ENCODE measurements around the gene DDB1.

Gene DDB1

GRCh38 chr11:61268588-61269250 is 64.2 kb downstream of the DDB1 start:
- Histone ChIP-seq H3K4me2 (ENCODE audit: low read length) (no peak overlapping the region), H3K4me3 (ENCODE audit: low read depth, low read length, poor library complexity, severe bottlenecking) (no peak overlapping the region), H3K9me2 (ENCODE audit: low read depth, low read length) (no peaks in the 10 kb centered on the region), H3K79me2 (ENCODE audit: insufficient read depth, low read length) (no peaks in the 10 kb centered on the region), H3K36me3 (ENCODE audit: insufficient read depth, low read length) (no peaks in the 10 kb centered on the region), H3K9ac (ENCODE audit: low read length) (no peak overlapping the region), H3F3A (ENCODE audit: insufficient read depth, low read length) (no peaks in the 10 kb centered on the region), H2AFZ (ENCODE audit: low read length) (no peak overlapping the region), H3K27me3 (ENCODE audit: insufficient read depth, low read length) (no peaks in the 10 kb centered on the region), H3K27ac (ENCODE audit: low read depth, low read length, poor library complexity, severe bottlenecking) (no peak overlapping the region), H4K20me1 (ENCODE audit: insufficient read depth, low read length) (no peaks in the 10 kb centered on the region), H3K9me3 (ENCODE audit: low read length) (no peaks in the 10 kb centered on the region), H3K4me1 (ENCODE audit: insufficient read depth, low read length, severe bottlenecking) (no peaks in the 10 kb centered on the region)
- TF ChIP-seq, protein P1, sequence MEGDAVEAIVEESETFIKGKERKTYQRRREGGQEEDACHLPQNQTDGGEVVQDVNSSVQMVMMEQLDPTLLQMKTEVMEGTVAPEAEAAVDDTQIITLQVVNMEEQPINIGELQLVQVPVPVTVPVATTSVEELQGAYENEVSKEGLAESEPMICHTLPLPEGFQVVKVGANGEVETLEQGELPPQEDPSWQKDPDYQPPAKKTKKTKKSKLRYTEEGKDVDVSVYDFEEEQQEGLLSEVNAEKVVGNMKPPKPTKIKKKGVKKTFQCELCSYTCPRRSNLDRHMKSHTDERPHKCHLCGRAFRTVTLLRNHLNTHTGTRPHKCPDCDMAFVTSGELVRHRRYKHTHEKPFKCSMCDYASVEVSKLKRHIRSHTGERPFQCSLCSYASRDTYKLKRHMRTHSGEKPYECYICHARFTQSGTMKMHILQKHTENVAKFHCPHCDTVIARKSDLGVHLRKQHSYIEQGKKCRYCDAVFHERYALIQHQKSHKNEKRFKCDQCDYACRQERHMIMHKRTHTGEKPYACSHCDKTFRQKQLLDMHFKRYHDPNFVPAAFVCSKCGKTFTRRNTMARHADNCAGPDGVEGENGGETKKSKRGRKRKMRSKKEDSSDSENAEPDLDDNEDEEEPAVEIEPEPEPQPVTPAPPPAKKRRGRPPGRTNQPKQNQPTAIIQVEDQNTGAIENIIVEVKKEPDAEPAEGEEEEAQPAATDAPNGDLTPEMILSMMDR (IDR thresholded peaks at IDR 0.05; ENCODE audit: low read length): no peak
- no peak for TF ChIP-seq EZH2 (IDR thresholded peaks at IDR 0.05; ENCODE audit: borderline replicate concordance, low read length)

DNA sequence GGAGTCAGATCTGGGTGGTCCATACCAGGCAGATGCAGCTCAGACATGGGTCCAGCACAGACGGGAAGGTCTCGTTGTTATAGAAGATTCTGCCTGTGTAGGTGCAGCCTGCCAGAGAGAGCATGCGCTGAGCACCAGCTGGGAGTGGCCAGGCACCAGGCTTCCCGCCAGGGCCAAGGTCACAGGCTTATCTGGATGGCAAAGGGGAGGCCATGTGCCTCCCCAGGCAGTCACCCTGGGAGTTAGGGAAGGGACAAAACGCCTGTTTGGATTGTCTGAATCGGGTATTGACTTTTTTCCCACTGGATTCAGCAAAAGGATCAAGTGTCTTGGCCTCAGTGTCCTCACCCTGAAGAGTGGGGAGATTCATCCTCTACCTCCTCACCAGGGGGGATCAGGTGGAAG is 65.5 kb downstream of the DDB1 start:
- no peak overlapping the region for H3K9ac ChIP-seq (ENCODE audit: low read length)
- H3K4me2 ChIP-seq (ENCODE audit: low read length): no peak overlapping the region
- H3K27ac ChIP-seq (ENCODE audit: low read depth, low read length, poor library complexity, severe bottlenecking): no peak overlapping the region
- no peak overlapping the region for H2AFZ ChIP-seq (ENCODE audit: low read length)
- TF ChIP-seq, protein P1 (IDR thresholded peaks at IDR 0.05; ENCODE audit: low read length): no peak
- no peak for TF ChIP-seq EZH2 (IDR thresholded peaks at IDR 0.05; ENCODE audit: borderline replicate concordance, low read length)
- no peaks in the 10 kb centered on the region for H3K9me2 ChIP-seq (ENCODE audit: low read depth, low read length)
- no peaks in the 10 kb centered on the region; the same call in 1 of the 2 replicates for H3K27me3 ChIP-seq (ENCODE audit: insufficient read depth, low read length)
- no peaks in the 10 kb centered on the region for H3K4me1 ChIP-seq (ENCODE audit: insufficient read depth, low read length, severe bottlenecking)
- H3K36me3 ChIP-seq (ENCODE audit: insufficient read depth, low read length): no peaks in the 10 kb centered on the region
- H3K4me3 ChIP-seq (ENCODE audit: low read depth, low read length, poor library complexity, severe bottlenecking): no peak overlapping the region
- no peaks in the 10 kb centered on the region for H3K79me2 ChIP-seq (ENCODE audit: insufficient read depth, low read length)
- H3K9me3 ChIP-seq (ENCODE audit: low read length): no peaks in the 10 kb centered on the region
- no peaks in the 10 kb centered on the region for H4K20me1 ChIP-seq (ENCODE audit: insufficient read depth, low read length)
- H3F3A ChIP-seq (ENCODE audit: insufficient read depth, low read length): no peaks in the 10 kb centered on the region

- no peaks in the 10 kb centered on the region for H3K79me2 ChIP-seq (ENCODE audit: insufficient read depth, low read length)
- no peaks in the 10 kb centered on the region for H3K9me3 ChIP-seq (ENCODE audit: low read length)
- no peak overlapping the region for H3K4me3 ChIP-seq (ENCODE audit: low read depth, low read length, poor library complexity, severe bottlenecking)
- H2AFZ ChIP-seq (ENCODE audit: low read length): no peak overlapping the region
- H3F3A ChIP-seq (ENCODE audit: insufficient read depth, low read length): no peaks in the 10 kb centered on the region
- H3K27me3 ChIP-seq (ENCODE audit: insufficient read depth, low read length): no peaks in the 10 kb centered on the region; the same call in 1 of the 2 replicates
- no peak overlapping the region for H3K9ac ChIP-seq (ENCODE audit: low read length)
- TF ChIP-seq, protein P1 (IDR thresholded peaks at IDR 0.05; ENCODE audit: low read length): no peak
- TF ChIP-seq EZH2 (IDR thresholded peaks at IDR 0.05; ENCODE audit: borderline replicate concordance, low read length): no peak
- H4K20me1 ChIP-seq (ENCODE audit: insufficient read depth, low read length): no peaks in the 10 kb centered on the region
- no peaks in the 10 kb centered on the region for H3K9me2 ChIP-seq (ENCODE audit: low read depth, low read length)
- no peak overlapping the region for H3K4me2 ChIP-seq (ENCODE audit: low read length)
- H3K36me3 ChIP-seq (ENCODE audit: insufficient read depth, low read length): no peaks in the 10 kb centered on the region
- no peaks in the 10 kb centered on the region for H3K4me1 ChIP-seq (ENCODE audit: insufficient read depth, low read length, severe bottlenecking)
- H3K27ac ChIP-seq (ENCODE audit: low read depth, low read length, poor library complexity, severe bottlenecking): no peak overlapping the region
Measured at GRCh38 chr11:61266602-61267001, 66.3 kb downstream of the DDB1 start.

Measured in OCI-LY1 (cell line).